Peyer's patch (tissue), 4 donors: Measurements from ENCODE around the gene JUNB. TPM values are rescaled to one million over a fixed set of nuclear protein-coding genes. Genes with fewer than 3 reads are reported as not detected.
A peak's percentile ranks its signal among the peaks of the same experiment; 100 is the strongest.

Source experiments
- DNase-seq, 3 donors: peaks; one replicate each; pipeline ENCODE4 v3.0.0-alpha.2; 2017 to 2019
- H3K27ac ChIP-seq, 4 donors: fragments of 200-600 bp; sonication (generic); one replicate each; pipeline ENCODE4 v1.5.1; 2016 to 2019
- H3K27me3 ChIP-seq, 2 donors: fragments of 200-600 bp; sonication (generic); one replicate each; pipeline ENCODE4 v1.5.1; 2019
- H3K36me3 ChIP-seq, 3 donors: fragments of 200-600 bp; sonication (generic); one replicate each; pipeline ENCODE4 v1.5.1; 2016 to 2019
- H3K4me1 ChIP-seq, 4 donors: fragments of 200-600 bp; sonication (generic); one replicate each; pipeline ENCODE4 v1.5.1; 2016 to 2019
- H3K4me3 ChIP-seq, 4 donors: fragments of 200-600 bp; sonication (generic); 1 replicate in 3 of 4; 2 replicates in 1 of 4; pipeline ENCODE4 v1.5.1; 2016 to 2019; ENCODE audit warnings: mild to moderate bottlenecking in 1 of 4
- H3K9me3 ChIP-seq, 4 donors: fragments of 200-600 bp; sonication (generic); one replicate each; pipeline ENCODE4 v1.5.1; 2016 to 2019; ENCODE audit warnings: mild to moderate bottlenecking in 1 of 4
- CTCF ChIP-seq, 6 experiments: fragments of 450-650 bp in 4 of 6; fragments of 200-600 bp in 2 of 6; sonication (generic) in 1 of 6; IDR thresholded peaks; one replicate each; pipeline ENCODE4 v1.5.1; 2017 to 2019; ENCODE audit warnings: antibody characterized with exemption in 6 of 6, mild to moderate bottlenecking in 3 of 6, moderate library complexity in 1 of 6
- POLR2A ChIP-seq, 2 donors: fragments of 450-650 bp; IDR thresholded peaks; one replicate each; pipeline ENCODE4 v1.5.1; 2017; ENCODE audit warnings: antibody characterized with exemption in 2 of 2, mild to moderate bottlenecking in 2 of 2, moderate library complexity in 2 of 2
- small RNA-seq, 2 donors: library from RNA; depleted of rRNA; stranded (forward); fragments of <200 nt; gene quantifications; one replicate each; pipeline ENCODE3, GENCODE V24; 2016
- total RNA-seq, 4 donors: library from RNA; depleted of rRNA; stranded (reverse); fragments of >200 nt; gene quantifications; one replicate each; pipeline ENCODE4 v1.1.0, GENCODE V29; 2016

The JUNB gene
- total RNA-seq, 4 donors from 2014 or later, result 111 to 324 (median 152) TPM

DNA sequence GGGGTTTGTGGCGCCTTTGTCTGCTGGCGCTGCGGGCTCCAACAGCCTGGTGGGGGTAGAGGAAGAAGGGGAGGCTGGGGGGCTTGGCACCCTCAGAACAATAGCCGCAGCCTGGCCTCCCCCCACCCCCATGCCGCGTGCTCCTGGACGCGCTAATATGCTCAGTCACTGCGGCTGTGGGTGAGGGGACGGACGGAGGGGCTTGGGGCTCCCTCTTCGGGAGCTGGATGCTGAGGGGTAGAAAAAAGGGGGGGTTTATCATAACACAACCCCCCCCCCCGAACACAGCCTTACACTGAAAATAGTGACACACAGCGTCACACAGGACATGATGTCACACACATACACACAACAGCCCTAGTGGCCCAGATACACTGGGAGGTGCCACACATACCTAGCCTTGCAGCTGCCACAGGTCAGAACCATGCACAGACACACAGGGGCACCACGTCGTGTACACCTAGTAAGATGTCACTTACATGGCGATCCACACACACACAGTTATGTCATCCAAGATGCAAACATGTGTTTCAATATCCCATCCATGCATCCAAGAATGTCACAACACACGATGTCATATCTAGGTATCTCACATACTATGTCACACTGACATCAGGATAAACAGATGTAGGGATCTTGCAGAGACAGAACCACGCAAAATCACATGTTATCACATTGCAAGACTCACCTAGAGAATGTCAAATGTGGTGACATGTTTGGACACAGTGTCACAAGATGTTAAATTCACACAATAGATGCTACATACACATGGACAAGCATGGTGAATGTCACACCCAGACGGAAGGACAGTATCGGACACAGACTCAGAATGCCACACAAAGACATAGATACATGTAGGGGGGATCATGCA is 47.8 kb downstream of the JUNB start:
- H3K27ac ChIP-seq, result no peak overlapping the region
- no peaks in the 10 kb centered on the region for H3K36me3 ChIP-seq
- no peak for TF ChIP-seq POLR2A (IDR thresholded peaks at IDR 0.05)
- TF ChIP-seq CTCF (IDR thresholded peaks at IDR 0.05), result no peak
- no peaks in the 10 kb centered on the region for H3K9me3 ChIP-seq
- peaks cover 0 to 54% of the 10 kb centered on the region in 2 donors for H3K27me3 ChIP-seq
- peak overlapping the region in 3 of 4 donors; percentile 40 to 51 (median 41) for H3K4me3 ChIP-seq
- H3K4me1 ChIP-seq, result peaks cover 0 to 23% (median 12%) of the 10 kb centered on the region in 4 donors
- no peak for DNase-seq

- peak in 2 of 3 donors; percentile 70 to 78 for DNase-seq
- no peaks in the 10 kb centered on the region for H3K9me3 ChIP-seq
- H3K36me3 ChIP-seq, result no peaks in the 10 kb centered on the region
- peaks cover 0 to 19% (median 11%) of the 10 kb centered on the region in 4 donors for H3K4me1 ChIP-seq
- TF ChIP-seq POLR2A (IDR thresholded peaks at IDR 0.05) (no peak), CTCF (IDR thresholded peaks at IDR 0.05) (no peak)
- H3K27ac ChIP-seq, result no peak overlapping the region
- H3K27me3 ChIP-seq, result peaks cover 0 to 41% of the 10 kb centered on the region in 2 donors
- H3K4me3 ChIP-seq, result peak overlapping the region in 1 of 4 donors; percentile 28
These were observed 49.1 kb downstream of the JUNB start for GRCh38 chr19:12840091-12841079.

GRCh38 chr19:12841094-12841493 is 49.8 kb downstream of the JUNB start:
- DNase-seq, result no peak
- Histone ChIP-seq H3K36me3 (no peaks in the 10 kb centered on the region), H3K9me3 (no peaks in the 10 kb centered on the region), H3K4me3 (peak overlapping the region in 1 of 4 donors; percentile 28), H3K27me3 (peaks cover 0 to 34% of the 10 kb centered on the region in 2 donors), H3K27ac (no peak overlapping the region), H3K4me1 (peaks cover 0 to 19% (median 11%) of the 10 kb centered on the region in 4 donors)
- TF ChIP-seq CTCF (IDR thresholded peaks at IDR 0.05), result no peak

- Histone ChIP-seq H3K9me3 (no peaks in the 10 kb centered on the region), H3K36me3 (no peaks in the 10 kb centered on the region), H3K27me3 (peaks cover 0 to 26% of the 10 kb centered on the region in 2 donors), H3K27ac (no peak overlapping the region), H3K4me1 (peaks cover 0 to 23% (median 13%) of the 10 kb centered on the region in 4 donors), H3K4me3 (no peak overlapping the region)
- DNase-seq, result no peak
- TF ChIP-seq CTCF (IDR thresholded peaks at IDR 0.05), result no peak
- no peak for TF ChIP-seq POLR2A (IDR thresholded peaks at IDR 0.05)
These were observed 51.2 kb downstream of the JUNB start for GRCh38 chr19:12842511-12842910.

Small RNA genes lying within 50 kb of the gene (small RNA-seq; reads per million reads assigned to genes)
- gene MIR5684, result 0 reads per million in 2 donors

Other genes starting within 250 kb of the JUNB start
- gene ZNF564, start 240.0 kb upstream of the JUNB start, total RNA-seq, result 10 to 100 TPM; 25.2 to 36.9 (median 29.2) TPM
- gene ZNF490, start 180.7 kb upstream of the JUNB start, total RNA-seq, result 1 to 10 TPM; 4.1 to 8.4 (median 4.7) TPM
- 10 to 100 TPM; 17.2 to 34.6 (median 29.3) TPM for gene ZNF791, start 180.6 kb upstream of the JUNB start, total RNA-seq
- 10 to 100 TPM; 51.9 to 84.2 (median 68.0) TPM for gene MAN2B1, start 124.7 kb upstream of the JUNB start, total RNA-seq
- gene WDR83, start 124.7 kb upstream of the JUNB start, total RNA-seq, result 10 to 100 TPM in 2 of 4 donors, 1 to 10 TPM in 2; 2.8 to 14.0 (median 9.5) TPM
- 100 to 1,000 TPM in 3 of 4 donors, 10 to 100 TPM in 1; 76.4 to 215 (median 150) TPM for gene DHPS, start 109.6 kb upstream of the JUNB start, total RNA-seq
- not detected for gene GNG14, start 103.5 kb upstream of the JUNB start, total RNA-seq
- 1 to 10 TPM in 3 of 4 donors, not detected in 1; 6.3 to 9.9 (median 7.0) TPM for gene FBXW9, start 94.9 kb upstream of the JUNB start, total RNA-seq
- 100 to 1,000 TPM in 3 of 4 donors, 10 to 100 TPM in 1; 39.1 to 131 (median 103) TPM for gene TNPO2, start 67.6 kb upstream of the JUNB start, total RNA-seq
- 100 to 1,000 TPM; 134 to 297 (median 185) TPM for gene TRIR, start 56.8 kb upstream of the JUNB start, total RNA-seq
- gene GET3, start 54.0 kb upstream of the JUNB start, total RNA-seq, result 10 to 100 TPM; 23.1 to 31.9 (median 30.5) TPM
- 10 to 100 TPM in 3 of 4 donors, not detected in 1; 20.5 to 82.0 (median 40.6) TPM for gene BEST2, start 39.7 kb upstream of the JUNB start, total RNA-seq
- gene HOOK2, start 15.9 kb upstream of the JUNB start, total RNA-seq, result 100 to 1,000 TPM; 193 to 379 (median 285) TPM
- 100 to 1,000 TPM; 150 to 461 (median 375) TPM for gene PRDX2, start 10.3 kb downstream of the JUNB start, total RNA-seq
- not detected for gene THSD8, start 10.6 kb downstream of the JUNB start, total RNA-seq
- gene RNASEH2A, start 15.1 kb downstream of the JUNB start, total RNA-seq, result 10 to 100 TPM in 2 of 4 donors, 1 to 10 TPM in 2; 5.9 to 24.8 (median 9.4) TPM
- gene RTBDN, start 43.1 kb downstream of the JUNB start, total RNA-seq, result not detected
- under 1 TPM in 1 of 4 donors, not detected in 3; 0.27 TPM for gene MAST1, start 47.0 kb downstream of the JUNB start, total RNA-seq
- 10 to 100 TPM in 1 of 4 donors, 1 to 10 TPM in 3; 8.9 to 16.5 (median 9.4) TPM for gene DNASE2, start 90.0 kb downstream of the JUNB start, total RNA-seq
- gene KLF1, start 95.7 kb downstream of the JUNB start, total RNA-seq, result not detected
- gene GCDH, start 99.7 kb downstream of the JUNB start, total RNA-seq, result 10 to 100 TPM; 25.2 to 44.4 (median 32.4) TPM
- gene SYCE2, start 127.8 kb downstream of the JUNB start, total RNA-seq, result not detected
- 10 to 100 TPM; 35.4 to 54.5 (median 48.3) TPM for gene FARSA, start 142.2 kb downstream of the JUNB start, total RNA-seq
- 100 to 1,000 TPM; 253 to 369 (median 359) TPM for gene CALR, start 147.1 kb downstream of the JUNB start, total RNA-seq
- gene RAD23A, start 154.4 kb downstream of the JUNB start, total RNA-seq, result 10 to 100 TPM; 54.1 to 86.5 (median 75.3) TPM
- gene GADD45GIP1, start 165.7 kb downstream of the JUNB start, total RNA-seq, result 10 to 100 TPM; 12.5 to 43.7 (median 15.6) TPM
- gene DAND5, start 178.1 kb downstream of the JUNB start, total RNA-seq, result 1 to 10 TPM in 1 of 4 donors, not detected in 3; 2.1 TPM
- gene NFIX, start 204.0 kb downstream of the JUNB start, total RNA-seq, result 10 to 100 TPM; 13.5 to 56.9 (median 40.0) TPM